HEK293 (cell line): Measurements from ENCODE around the gene DEFB123.

Experiments used
- CTCF ChIP-seq: fragments of 450-650 bp; formaldehyde crosslinking; IDR thresholded peaks from 2 replicates; pipeline ENCODE4 v1.5.1; 2016; ENCODE audit warnings: missing biosample characterization, missing genetic modification characterization
- ELK4 ChIP-seq: IDR thresholded peaks from 2 replicates; pipeline ENCODE4 v1.6.1; 2011; ENCODE audit warnings: mild to moderate bottlenecking, low read depth, low read length, borderline replicate concordance
- KLF9 ChIP-seq: fragments of 450-650 bp; formaldehyde crosslinking; IDR thresholded peaks from 2 replicates; pipeline ENCODE4 v1.5.1; 2016; ENCODE audit warnings: missing biosample characterization, missing genetic modification characterization, low read depth
- MYNN ChIP-seq: fragments of 450-650 bp; formaldehyde crosslinking; IDR thresholded peaks from 2 replicates; pipeline ENCODE4 v1.5.1; 2016; ENCODE audit warnings: missing biosample characterization, missing genetic modification characterization, borderline replicate concordance
- ZBTB8A ChIP-seq: fragments of 450-650 bp; formaldehyde crosslinking; IDR thresholded peaks from 2 replicates; pipeline ENCODE4 v1.5.1; 2016; ENCODE audit warnings: missing biosample characterization, missing genetic modification characterization
- ZNF274 ChIP-seq, 2 experiments: fragments of 200-500 bp in 1 of 2; fragments of 450-650 bp in 1 of 2; sonication (Bioruptor generic) in 1 of 2; formaldehyde crosslinking in 1 of 2; IDR thresholded peaks; 2 replicates each; pipeline versions ENCODE4 v1.5.1 to v1.6.1; 2014 to 2016; ENCODE audit warnings: borderline replicate concordance in 1 of 2, inconsistent platforms in 1 of 2, low read length in 1 of 2, missing biosample characterization in 1 of 2, missing genetic modification characterization in 1 of 2
- ZNF311 ChIP-seq: fragments of 450-650 bp; formaldehyde crosslinking; IDR thresholded peaks from 2 replicates; pipeline ENCODE4 v1.5.1; 2017; ENCODE audit warnings: missing biosample characterization, missing genetic modification characterization, borderline replicate concordance
- ZNF626 ChIP-seq: fragments of 450-650 bp; sonication (Bioruptor Pico); formaldehyde crosslinking; IDR thresholded peaks from 2 replicates; pipeline ENCODE4 v1.5.1; 2018; ENCODE audit warnings: missing biosample characterization, missing genetic modification characterization, inconsistent platforms
- ZNF707 ChIP-seq: fragments of 450-650 bp; formaldehyde crosslinking; IDR thresholded peaks from 2 replicates; pipeline ENCODE4 v1.5.1; 2016; ENCODE audit warnings: missing biosample characterization, missing genetic modification characterization

GRCh38 chr20:31406115-31406514 lies 34.3 kb upstream of the DEFB123 start, which contains the start of gene DEFB121:
- no peak for TF ChIP-seq ELK4
- no peak for TF ChIP-seq KLF9 (tag by site-specific recombination)
- no peak for TF ChIP-seq ZNF707 (tag by site-specific recombination)
- no peak for TF ChIP-seq CTCF
- no peak for TF ChIP-seq ZNF626 (tag by site-specific recombination)
- no peak for TF ChIP-seq ZBTB8A (tag by site-specific recombination)
- no peak for TF ChIP-seq ZNF274 (IDR thresholded peaks at IDR 0.05; ENCODE audit: low read length)
- no peak for TF ChIP-seq ZNF274 (tag by site-specific recombination; IDR thresholded peaks at IDR 0.05; ENCODE audit: borderline replicate concordance)
- no peak for TF ChIP-seq ZNF311 (tag by site-specific recombination)
- TF ChIP-seq MYNN (tag by site-specific recombination): no peak
